HG02798 (cell line): ENCODE data around the gene SLC23A2.

Source experiments
- ATAC-seq: cut with Tn5 transposase; IDR thresholded peaks from one replicate; pipeline ENCODE4 v1.9.1; 2021; ENCODE audit warnings: mild to moderate bottlenecking; ENCODE audit not compliant: unreplicated experiment, poor library complexity

The SLC23A2 gene

GRCh38 chr20:4912380-4913142, 88.7 kb downstream of the SLC23A2 start:
- ATAC-seq = no peak

DNA sequence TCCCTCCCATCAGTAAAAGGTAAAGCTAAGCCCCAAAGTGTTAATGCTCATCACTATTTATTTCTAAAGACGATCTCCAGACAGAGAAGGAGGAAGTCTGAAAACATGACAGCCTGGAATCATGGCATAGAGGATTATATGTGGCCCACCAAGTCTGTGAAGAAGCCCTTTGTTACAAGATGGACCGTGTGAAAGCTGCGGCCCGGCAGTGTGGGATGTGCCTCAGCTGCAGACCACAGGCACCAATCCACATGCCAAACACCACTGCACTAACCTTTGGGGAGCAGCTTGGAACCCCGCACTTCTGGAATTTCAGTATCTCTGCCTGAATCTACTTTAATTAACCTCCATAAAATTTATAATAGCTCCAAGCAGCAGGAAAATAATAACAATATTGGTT, 90.4 kb downstream of the SLC23A2 start:
- ATAC-seq = no peak

DNA sequence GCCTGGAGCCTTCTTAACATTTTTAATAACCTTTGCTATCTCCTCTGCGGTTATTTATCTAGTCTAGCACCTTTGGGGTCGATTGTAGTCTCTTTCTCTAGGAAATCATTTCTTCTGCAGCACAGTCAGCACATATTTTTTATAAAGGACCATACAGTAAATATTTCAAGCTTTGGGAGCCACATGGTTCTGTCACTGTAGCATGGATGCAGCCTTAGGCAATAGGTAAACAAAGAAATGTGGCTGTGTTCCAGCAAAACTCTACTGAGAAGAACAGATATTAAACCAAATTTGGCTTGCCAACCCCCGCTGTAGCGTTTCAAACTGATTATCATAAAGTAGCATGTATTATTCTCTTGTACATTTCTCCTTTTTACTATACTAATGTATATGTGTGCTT, 95.7 kb downstream of the SLC23A2 start:
- no peak for ATAC-seq

DNA sequence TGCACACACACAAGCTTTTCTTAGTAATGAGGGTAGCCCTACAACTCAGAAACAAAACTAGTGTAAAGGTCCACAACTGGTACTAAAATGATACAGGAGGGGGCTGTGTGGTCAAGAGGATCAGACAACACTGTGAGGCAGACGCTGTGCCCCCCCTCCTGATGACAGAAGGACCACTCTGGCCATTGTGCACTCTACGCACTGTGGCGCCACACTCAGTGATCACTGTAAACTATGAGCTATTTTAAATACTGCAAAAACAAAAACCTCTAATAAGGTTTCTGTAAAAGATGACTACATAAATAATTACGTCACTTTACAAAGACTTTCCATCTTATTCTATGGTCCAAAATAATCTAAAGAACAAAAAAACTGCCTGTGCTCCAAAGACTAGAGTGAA, 96.1 kb downstream of the SLC23A2 start:
- no peak for ATAC-seq

DNA sequence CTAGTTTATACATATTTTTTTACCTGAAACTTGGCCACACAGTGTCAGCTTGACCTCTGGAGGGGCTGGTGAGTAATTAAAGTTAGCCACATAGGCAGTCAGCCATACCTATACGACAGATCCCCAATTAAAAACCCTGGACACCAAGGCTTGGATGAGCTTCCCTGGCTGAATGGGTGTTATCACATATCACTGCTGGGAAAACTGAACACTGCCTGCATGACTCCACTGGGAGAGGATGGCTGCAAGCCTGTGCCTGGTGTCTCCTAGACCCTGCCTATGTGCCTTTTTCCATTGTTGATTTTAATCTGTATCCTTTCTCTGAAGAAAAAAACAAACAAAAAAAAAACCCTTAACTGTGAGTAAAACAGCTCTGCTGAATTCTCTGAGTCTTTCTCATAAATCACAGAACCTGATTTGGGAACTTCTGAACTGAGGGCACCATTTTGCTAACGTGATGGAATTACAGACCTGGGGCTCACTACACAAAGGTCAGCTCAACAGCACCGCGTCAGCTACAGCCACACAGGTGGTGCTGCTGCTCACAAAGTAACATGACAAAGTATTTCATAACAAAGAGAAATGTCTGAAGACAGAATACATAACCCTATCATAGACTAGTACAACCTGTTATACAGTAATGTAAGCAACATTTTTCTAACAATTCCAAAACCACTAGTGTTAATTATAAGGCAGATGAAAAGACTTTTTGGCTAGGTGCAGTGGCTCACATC, 97.0 kb downstream of the SLC23A2 start:
- no peak for ATAC-seq

GRCh38 chr20:4902788-4903187, 98.5 kb downstream of the SLC23A2 start:
- no peak for ATAC-seq

DNA sequence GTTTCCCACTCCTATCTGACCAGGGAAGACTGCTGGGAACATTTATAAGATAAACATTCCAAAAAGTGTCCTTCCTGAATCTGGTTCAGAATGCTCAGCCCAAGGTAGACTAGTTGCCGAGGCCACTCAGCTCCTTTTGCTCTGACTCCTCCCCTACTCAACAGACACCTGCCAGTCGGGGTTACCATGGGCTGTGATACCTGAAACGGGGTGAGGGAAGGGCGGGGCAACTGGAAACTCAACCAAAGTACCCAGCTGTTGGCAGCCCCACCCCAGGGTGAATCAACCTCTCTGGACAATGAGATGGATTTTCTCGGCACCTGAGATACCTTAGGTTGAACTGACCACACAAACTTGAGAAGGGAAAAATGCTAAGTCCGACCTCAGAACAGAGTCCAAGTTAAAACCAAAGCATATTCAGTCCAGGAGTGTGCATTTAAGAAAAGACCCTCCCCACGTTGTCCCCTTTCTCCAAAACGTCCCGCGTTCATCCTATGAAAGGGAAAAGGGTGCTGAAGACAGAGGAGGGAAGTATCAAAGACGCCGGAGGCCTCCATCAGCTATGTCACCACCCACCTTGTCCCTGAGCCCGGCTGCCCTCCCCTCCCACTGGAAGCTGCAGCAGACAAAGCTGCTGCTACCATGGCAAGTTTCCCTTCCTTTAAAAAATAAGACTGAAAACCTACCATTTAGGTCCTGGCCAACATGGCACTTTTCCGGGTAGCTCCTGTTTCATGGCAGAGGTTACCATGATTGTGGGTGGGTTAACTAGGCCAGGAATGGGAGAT, 100.1 kb downstream of the SLC23A2 start:
- no peak for ATAC-seq

DNA sequence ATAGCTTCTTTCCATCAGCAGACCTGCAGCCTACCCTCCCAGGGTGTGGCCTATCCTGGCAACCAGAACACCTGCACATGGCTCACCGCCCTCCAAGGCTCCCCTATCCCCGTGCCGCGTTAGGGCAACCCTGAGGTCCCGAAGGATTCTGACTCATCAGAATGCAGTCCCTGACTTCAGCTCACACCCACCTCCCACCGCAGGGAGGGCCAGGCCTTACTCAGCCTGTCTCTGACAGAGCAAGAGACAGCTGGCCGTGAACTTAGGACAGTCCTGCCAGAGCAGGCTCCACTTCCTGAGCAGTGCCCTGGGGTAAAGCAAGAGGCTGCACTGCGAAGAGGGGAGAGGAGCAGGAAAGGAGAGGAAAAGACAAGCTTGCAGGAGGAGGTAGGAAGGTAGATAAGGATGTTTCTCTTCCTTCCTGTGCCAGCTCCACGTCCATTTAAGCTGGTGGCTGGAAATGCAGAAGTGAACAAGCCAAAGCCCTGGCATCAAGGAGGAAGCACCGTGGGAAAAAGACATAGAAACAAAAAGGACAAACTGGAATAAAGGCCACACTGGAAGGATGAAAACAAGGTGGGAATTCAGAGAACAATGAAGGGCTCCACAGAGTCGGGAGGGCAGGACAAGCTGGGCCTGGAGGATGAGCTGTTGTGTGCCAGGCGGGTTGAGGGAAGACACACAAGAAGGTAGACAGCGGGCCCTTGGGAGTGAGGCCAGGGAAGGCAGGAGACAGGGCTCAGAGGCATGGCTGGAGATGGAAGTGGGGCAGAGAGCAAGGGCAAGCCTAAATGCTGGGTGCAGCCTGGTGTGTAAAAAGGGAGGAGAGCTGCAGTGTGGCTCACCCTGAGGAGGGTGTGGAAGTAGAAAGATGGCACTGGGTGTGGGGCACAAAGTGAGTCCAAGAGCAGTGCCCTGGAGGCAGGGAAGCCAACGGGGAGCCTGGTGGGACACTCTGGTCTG, 102.7 kb downstream of the SLC23A2 start:
- no peak for ATAC-seq

GRCh38 chr20:4897600-4897999, 103.7 kb downstream of the SLC23A2 start:
- no peak for ATAC-seq

GRCh38 chr20:4896971-4897497, 104.3 kb downstream of the SLC23A2 start:
- no peak for ATAC-seq

GRCh38 chr20:4896119-4896702, 105.1 kb downstream of the SLC23A2 start:
- ATAC-seq = no peak

GRCh38 chr20:4894981-4895381, 106.3 kb downstream of the SLC23A2 start:
- ATAC-seq = no peak

DNA sequence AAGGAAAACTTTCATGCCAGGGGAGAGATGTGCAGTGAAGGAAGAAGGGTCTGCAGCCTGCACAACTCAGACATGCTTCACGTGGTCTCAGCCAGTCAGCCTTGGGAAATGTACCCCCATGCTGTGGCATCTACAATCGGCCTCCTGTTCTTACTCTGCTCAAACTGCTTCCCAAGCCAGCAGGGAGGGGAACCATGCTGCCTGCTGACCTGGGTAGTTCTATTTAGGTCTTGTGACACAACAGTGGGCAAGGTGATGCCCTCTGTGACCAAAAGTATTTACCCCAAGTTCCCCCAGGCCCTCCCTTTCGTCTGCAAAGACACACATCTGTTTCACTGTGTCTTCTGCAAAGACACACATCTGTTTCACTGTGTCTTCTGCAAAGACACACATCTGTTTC, 106.9 kb downstream of the SLC23A2 start:
- ATAC-seq = no peak

GRCh38 chr20:4893709-4894108, 107.6 kb downstream of the SLC23A2 start:
- ATAC-seq = no peak

DNA sequence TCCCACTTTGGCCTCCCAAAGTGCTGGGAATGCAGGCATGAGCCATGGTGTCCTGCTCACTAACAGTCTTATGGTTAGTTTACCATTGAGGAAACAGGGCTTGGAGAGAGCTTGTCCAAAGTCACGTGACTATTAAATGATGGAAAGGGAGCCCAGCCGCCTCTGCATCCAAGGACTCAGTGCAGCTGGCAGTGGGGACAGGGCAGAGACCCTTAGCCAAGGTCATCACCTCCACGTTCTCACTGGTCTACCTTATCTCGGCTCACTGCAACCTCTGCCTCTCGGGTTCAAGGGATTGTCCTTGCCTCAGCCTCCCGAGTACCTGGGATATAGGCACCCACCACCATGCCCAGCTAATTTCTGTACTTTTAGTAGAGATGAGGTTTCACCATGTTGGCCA, 109.3 kb downstream of the SLC23A2 start:
- ATAC-seq = no peak

- no peak for ATAC-seq
Measured at GRCh38 chr20:4891190-4891763, 110.0 kb downstream of the SLC23A2 start.

GRCh38 chr20:4889446-4889845, 111.9 kb downstream of the SLC23A2 start:
- no peak for ATAC-seq

DNA sequence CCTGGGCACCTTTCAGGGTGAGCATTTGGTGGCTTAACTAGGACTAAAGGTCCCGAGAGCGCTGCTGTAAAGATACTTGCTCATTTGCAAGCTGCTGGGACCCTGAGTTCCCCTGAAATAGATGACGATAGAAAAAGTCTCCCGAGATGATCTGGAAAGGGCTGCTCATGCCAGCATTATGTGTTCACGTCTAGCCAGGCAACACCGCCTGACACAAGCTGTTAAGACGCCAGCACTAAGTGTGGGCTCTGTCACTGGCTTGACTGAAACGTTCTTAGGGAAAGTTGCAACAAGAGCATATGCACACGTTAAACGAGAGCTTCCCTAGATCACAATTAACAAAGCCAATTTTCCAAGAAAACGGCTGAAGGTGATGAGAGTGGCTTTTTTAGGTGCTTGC, 113.7 kb downstream of the SLC23A2 start:
- ATAC-seq = no peak
